Gastroesophageal sphincter (tissue), 3 donors: ENCODE results near the gene IQCM.

Experiments
- CTCF ChIP-seq, 4 experiments: fragments of 200-600 bp in 2 of 4; fragments of 450-650 bp in 2 of 4; sonication (generic) in 1 of 4; IDR thresholded peaks; one replicate each; pipeline ENCODE4 v1.5.1; 2017 to 2019; ENCODE audit warnings: antibody characterized with exemption in 4 of 4, mild to moderate bottlenecking in 2 of 4, moderate library complexity in 2 of 4
- POLR2AphosphoS5 ChIP-seq: sonication (generic); formaldehyde crosslinking; IDR thresholded peaks from one replicate; pipeline ENCODE4 v1.6.1; 2017; ENCODE audit warnings: antibody characterized with exemption

GRCh38 chr4:149605601-149606378 lies 209.9 kb downstream of the IQCM start:
- TF ChIP-seq CTCF (IDR thresholded peaks at IDR 0.05) = no peak
- no peak for TF ChIP-seq POLR2AphosphoS5
